ENCODE measurements around the gene SFSWAP. TPM values are rescaled to one million over a fixed set of nuclear protein-coding genes. Genes with fewer than 3 reads are reported as not detected.

Gene SFSWAP
- total RNA-seq, 1 experiment from 2014 or later: 50.4 TPM

DNA sequence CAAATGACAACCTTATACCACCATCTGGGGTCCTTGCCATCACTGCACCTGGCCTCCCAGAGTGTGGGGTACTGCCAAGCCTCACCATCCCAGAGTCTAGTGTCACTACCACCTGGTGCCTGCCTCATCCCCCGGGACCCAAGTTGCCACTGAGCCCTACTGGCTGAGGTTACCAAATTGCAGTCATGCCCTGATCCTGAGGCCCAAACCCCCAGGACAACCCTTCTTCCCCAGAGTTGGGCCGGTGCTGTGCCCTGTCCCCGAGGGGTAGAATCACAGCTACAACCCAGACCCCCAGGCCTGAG, 8.4 kb upstream of the SFSWAP start:
- no peak overlapping the region for H3K27ac ChIP-seq (ENCODE audit: low read depth, low read length)
- RAD21 ChIA-PET (ENCODE audit: low non-redundant PET in 1 of 2, low total read pairs in 2 of 2, uncharacterized antibody in 2 of 2, unreplicated experiment in 2 of 2): no interaction called here
- H3K9me3 ChIP-seq (ENCODE audit: control insufficient read depth in 1 of 2, insufficient read depth in 1 of 2, low read depth in 1 of 2, low read length in 2 of 2): no peaks in the 10 kb centered on the region
- no peak overlapping the region for H3K4me2 ChIP-seq (ENCODE audit: low read length)
- H4K20me1 ChIP-seq (ENCODE audit: insufficient read depth): no peaks in the 10 kb centered on the region
- no peak overlapping the region for H3K9ac ChIP-seq (ENCODE audit: low read length)
- POLR2A ChIA-PET: no interaction called here
- no peaks in the 10 kb centered on the region for H3K4me1 ChIP-seq (ENCODE audit: control insufficient read depth in 1 of 2, insufficient read depth in 2 of 2, low read length in 2 of 2)
- H2AFZ ChIP-seq (ENCODE audit: low read depth, low read length, poor library complexity, severe bottlenecking): no peak overlapping the region
- H3K79me2 ChIP-seq (ENCODE audit: insufficient read depth, low read length): no peaks in the 10 kb centered on the region
- H3K27me3 ChIP-seq (ENCODE audit: insufficient read depth, low read length): no peaks in the 10 kb centered on the region
- intact Hi-C loops (cut with micrococcal nuclease): no loop called here
- DNase-seq (ENCODE audit: low read depth, low spot score): no peak
- TF ChIP-seq, protein P1, sequence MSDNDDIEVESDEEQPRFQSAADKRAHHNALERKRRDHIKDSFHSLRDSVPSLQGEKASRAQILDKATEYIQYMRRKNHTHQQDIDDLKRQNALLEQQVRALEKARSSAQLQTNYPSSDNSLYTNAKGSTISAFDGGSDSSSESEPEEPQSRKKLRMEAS (IDR thresholded peaks at IDR 0.05): no peak
- TF ChIP-seq FOSL1 (IDR thresholded peaks at IDR 0.05; ENCODE audit: low read depth) (no peak), POLR2AphosphoS5 (IDR thresholded peaks at IDR 0.05; ENCODE audit: low read depth, low read length) (no peak), YY1 (IDR thresholded peaks at IDR 0.05; ENCODE audit: extremely low read depth, insufficient replicate concordance, low read depth, low read length) (no peak), CEBPB (IDR thresholded peaks at IDR 0.05; ENCODE audit: low read depth) (no peak), SRF (IDR thresholded peaks at IDR 0.05; ENCODE audit: low read depth) (no peak)
- H3K9me2 ChIP-seq (ENCODE audit: insufficient read depth): no peaks in the 10 kb centered on the region
- ATAC-seq: no peak
- CTCF ChIA-PET: no interaction called here
- no TSS peak for BruUV-seq (replicated peaks)
- H3K36me3 ChIP-seq (ENCODE audit: control insufficient read depth in 1 of 2, insufficient read depth in 2 of 2, low read length in 2 of 2): no peaks in the 10 kb centered on the region
- H3K4me3 ChIP-seq (replicated peaks in 1 of 2; ENCODE audit: low read depth in 1 of 2, low read length in 2 of 2): no peak overlapping the region

DNA sequence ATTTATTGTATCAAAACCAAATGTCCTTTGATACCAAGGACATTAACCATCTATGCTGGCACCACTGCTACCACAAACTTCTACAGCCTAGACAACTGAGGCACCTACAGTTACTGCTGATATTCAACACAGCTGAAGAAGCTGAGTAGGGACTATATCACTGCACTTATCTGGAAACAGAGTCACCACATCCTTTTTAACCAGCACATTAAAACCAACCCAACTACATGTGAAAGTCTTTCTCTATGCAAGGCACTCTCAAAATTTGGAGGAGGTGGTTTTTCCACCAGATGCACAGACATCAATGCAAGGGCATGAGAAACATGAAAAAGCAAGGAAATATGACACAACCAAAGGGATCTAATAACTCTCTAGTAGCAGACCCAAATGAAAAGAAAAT, 7.7 kb upstream of the SFSWAP start:
- no peak overlapping the region for H3K9ac ChIP-seq (ENCODE audit: low read length)
- DNase-seq (ENCODE audit: low read depth, low spot score) (no peak), ATAC-seq (no peak)
- no TSS peak for BruUV-seq (replicated peaks)
- H3K79me2 ChIP-seq (ENCODE audit: insufficient read depth, low read length): no peaks in the 10 kb centered on the region
- no peak overlapping the region for H3K4me3 ChIP-seq (replicated peaks in 1 of 2; ENCODE audit: low read depth in 1 of 2, low read length in 2 of 2)
- H3K4me1 ChIP-seq (ENCODE audit: control insufficient read depth in 1 of 2, insufficient read depth in 2 of 2, low read length in 2 of 2): no peaks in the 10 kb centered on the region
- H3K9me2 ChIP-seq (ENCODE audit: insufficient read depth): no peaks in the 10 kb centered on the region
- intact Hi-C loops (cut with micrococcal nuclease): no loop called here
- H3K4me2 ChIP-seq (ENCODE audit: low read length): no peak overlapping the region
- no peaks in the 10 kb centered on the region for H3K9me3 ChIP-seq (ENCODE audit: control insufficient read depth in 1 of 2, insufficient read depth in 1 of 2, low read depth in 1 of 2, low read length in 2 of 2)
- H3K27ac ChIP-seq (ENCODE audit: low read depth, low read length): no peak overlapping the region
- TF ChIP-seq CBX3 (IDR thresholded peaks at IDR 0.05; ENCODE audit: low read depth): no peak
- no peak for TF ChIP-seq SP1 (IDR thresholded peaks at IDR 0.05; ENCODE audit: low read depth)
- TF ChIP-seq, protein P2, sequence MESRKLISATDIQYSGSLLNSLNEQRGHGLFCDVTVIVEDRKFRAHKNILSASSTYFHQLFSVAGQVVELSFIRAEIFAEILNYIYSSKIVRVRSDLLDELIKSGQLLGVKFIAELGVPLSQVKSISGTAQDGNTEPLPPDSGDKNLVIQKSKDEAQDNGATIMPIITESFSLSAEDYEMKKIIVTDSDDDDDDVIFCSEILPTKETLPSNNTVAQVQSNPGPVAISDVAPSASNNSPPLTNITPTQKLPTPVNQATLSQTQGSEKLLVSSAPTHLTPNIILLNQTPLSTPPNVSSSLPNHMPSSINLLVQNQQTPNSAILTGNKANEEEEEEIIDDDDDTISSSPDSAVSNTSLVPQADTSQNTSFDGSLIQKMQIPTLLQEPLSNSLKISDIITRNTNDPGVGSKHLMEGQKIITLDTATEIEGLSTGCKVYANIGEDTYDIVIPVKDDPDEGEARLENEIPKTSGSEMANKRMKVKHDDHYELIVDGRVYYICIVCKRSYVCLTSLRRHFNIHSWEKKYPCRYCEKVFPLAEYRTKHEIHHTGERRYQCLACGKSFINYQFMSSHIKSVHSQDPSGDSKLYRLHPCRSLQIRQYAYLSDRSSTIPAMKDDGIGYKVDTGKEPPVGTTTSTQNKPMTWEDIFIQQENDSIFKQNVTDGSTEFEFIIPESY (IDR thresholded peaks at IDR 0.05; ENCODE audit: extremely low read depth, insufficient replicate concordance, low read length): no peak
- TF ChIP-seq SIN3A (IDR thresholded peaks at IDR 0.05; ENCODE audit: low read depth): no peak
- no peak overlapping the region for H2AFZ ChIP-seq (ENCODE audit: low read depth, low read length, poor library complexity, severe bottlenecking)
- no peaks in the 10 kb centered on the region for H3K36me3 ChIP-seq (ENCODE audit: control insufficient read depth in 1 of 2, insufficient read depth in 2 of 2, low read length in 2 of 2)
- H3K27me3 ChIP-seq (ENCODE audit: insufficient read depth, low read length): no peaks in the 10 kb centered on the region
- ChIA-PET RAD21 (ENCODE audit: low non-redundant PET in 1 of 2, low total read pairs in 2 of 2, uncharacterized antibody in 2 of 2, unreplicated experiment in 2 of 2) (no interaction called here), CTCF (no interaction called here), POLR2A (no interaction called here)
- H4K20me1 ChIP-seq (ENCODE audit: insufficient read depth): no peaks in the 10 kb centered on the region
